Measurements from ENCODE around the gene DYSF. TPM values are rescaled to one million over a fixed set of nuclear protein-coding genes. Genes with fewer than 3 reads are reported as not detected.

DYSF gene
- total RNA-seq, 2 donors from 2014 or later, result 0.71 TPM; not detected in 1

GRCh38 chr2:71462056-71462605 lies 8.8 kb downstream of the DYSF start:
- Mint-ChIP-seq H3K27ac (no peak overlapping the region), H3K27me3 (peaks cover 12% of the 10 kb centered on the region), H3K36me3 (ENCODE audit: low read depth) (no peaks in the 10 kb centered on the region), H3K4me1 (peaks cover 2% of the 10 kb centered on the region), H3K9me3 (no peaks in the 10 kb centered on the region), H3K4me3 (no peak overlapping the region)
- no peak for ATAC-seq (replicated peaks)

- no peak overlapping the region for H3K27ac Mint-ChIP-seq
- H3K4me3 Mint-ChIP-seq, result no peak overlapping the region
- no peak for ATAC-seq (replicated peaks)
- H3K4me1 Mint-ChIP-seq, result peaks cover 7% of the 10 kb centered on the region
- H3K36me3 Mint-ChIP-seq (ENCODE audit: low read depth), result no peaks in the 10 kb centered on the region
- H3K27me3 Mint-ChIP-seq, result peaks cover 16% of the 10 kb centered on the region
- H3K9me3 Mint-ChIP-seq, result no peaks in the 10 kb centered on the region
Observed at GRCh38 chr2:71462641-71463341, 9.4 kb downstream of the DYSF start.

- H3K27me3 Mint-ChIP-seq, result peaks cover 21% of the 10 kb centered on the region
- H3K27ac Mint-ChIP-seq, result no peak overlapping the region
- peaks cover 7% of the 10 kb centered on the region for H3K4me1 Mint-ChIP-seq
- H3K9me3 Mint-ChIP-seq, result no peaks in the 10 kb centered on the region
- H3K36me3 Mint-ChIP-seq (ENCODE audit: low read depth), result no peaks in the 10 kb centered on the region
- H3K4me3 Mint-ChIP-seq, result no peak overlapping the region
- no peak for ATAC-seq (replicated peaks)
Observed at GRCh38 chr2:71463342-71463654, 9.9 kb downstream of the DYSF start.

DNA sequence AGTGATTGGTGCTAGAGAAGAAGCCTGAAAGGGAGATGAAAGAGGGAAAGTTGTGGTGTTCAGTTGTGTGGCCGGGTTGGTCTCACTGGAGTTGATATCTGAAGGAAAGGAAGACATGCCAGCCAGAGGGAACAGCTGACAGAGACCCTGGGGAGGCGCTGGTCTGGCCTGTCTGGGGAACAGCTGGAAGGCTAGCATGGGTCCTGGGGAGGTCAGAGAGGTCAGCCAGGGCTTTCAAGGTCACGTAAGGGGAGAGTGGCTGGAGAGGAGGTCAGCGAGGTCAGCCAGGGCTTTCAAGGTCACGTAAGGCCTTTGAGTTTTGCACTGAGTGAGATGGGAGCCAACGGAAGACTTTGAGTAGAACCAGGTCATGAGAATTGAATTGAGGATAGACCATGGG lies 11.0 kb downstream of the DYSF start:
- no peak for ATAC-seq (replicated peaks)
- peaks cover 31% of the 10 kb centered on the region for H3K27me3 Mint-ChIP-seq
- peaks cover 7% of the 10 kb centered on the region for H3K4me1 Mint-ChIP-seq
- H3K27ac Mint-ChIP-seq, result no peak overlapping the region
- H3K4me3 Mint-ChIP-seq, result no peak overlapping the region
- H3K36me3 Mint-ChIP-seq (ENCODE audit: low read depth), result no peaks in the 10 kb centered on the region
- H3K9me3 Mint-ChIP-seq, result no peaks in the 10 kb centered on the region

DNA sequence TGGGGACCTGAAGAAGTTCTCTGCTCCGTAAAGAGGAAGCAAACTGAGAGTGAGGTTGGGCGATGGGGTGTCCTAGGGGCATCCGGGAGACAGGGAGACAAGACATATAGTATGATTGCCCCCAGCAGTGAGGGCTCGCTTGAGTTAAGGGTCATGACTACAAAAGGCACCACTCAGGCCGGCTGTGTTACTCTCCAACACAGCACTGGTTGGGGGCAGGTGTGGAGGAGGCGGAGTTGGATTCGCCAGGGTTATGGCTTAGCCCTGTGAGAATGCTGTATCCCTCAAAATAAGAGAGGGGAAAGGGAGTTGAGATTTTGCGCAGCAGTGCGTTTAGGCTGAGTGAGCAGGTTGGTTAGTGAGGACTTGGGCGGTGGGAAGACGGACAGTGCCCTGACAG lies 12.0 kb downstream of the DYSF start:
- Mint-ChIP-seq H3K27ac (no peak overlapping the region), H3K9me3 (no peaks in the 10 kb centered on the region), H3K4me1 (peaks cover 7% of the 10 kb centered on the region), H3K36me3 (ENCODE audit: low read depth) (no peaks in the 10 kb centered on the region), H3K27me3 (peaks cover 37% of the 10 kb centered on the region), H3K4me3 (no peak overlapping the region)
- no peak for ATAC-seq (replicated peaks)

- Mint-ChIP-seq H3K4me3 (no peak overlapping the region), H3K27me3 (peaks cover 41% of the 10 kb centered on the region), H3K9me3 (no peaks in the 10 kb centered on the region), H3K36me3 (ENCODE audit: low read depth) (no peaks in the 10 kb centered on the region), H3K4me1 (peaks cover 7% of the 10 kb centered on the region), H3K27ac (no peak overlapping the region)
- ATAC-seq (replicated peaks), result no peak
Observed at GRCh38 chr2:71465961-71466300, 12.6 kb downstream of the DYSF start.

DNA sequence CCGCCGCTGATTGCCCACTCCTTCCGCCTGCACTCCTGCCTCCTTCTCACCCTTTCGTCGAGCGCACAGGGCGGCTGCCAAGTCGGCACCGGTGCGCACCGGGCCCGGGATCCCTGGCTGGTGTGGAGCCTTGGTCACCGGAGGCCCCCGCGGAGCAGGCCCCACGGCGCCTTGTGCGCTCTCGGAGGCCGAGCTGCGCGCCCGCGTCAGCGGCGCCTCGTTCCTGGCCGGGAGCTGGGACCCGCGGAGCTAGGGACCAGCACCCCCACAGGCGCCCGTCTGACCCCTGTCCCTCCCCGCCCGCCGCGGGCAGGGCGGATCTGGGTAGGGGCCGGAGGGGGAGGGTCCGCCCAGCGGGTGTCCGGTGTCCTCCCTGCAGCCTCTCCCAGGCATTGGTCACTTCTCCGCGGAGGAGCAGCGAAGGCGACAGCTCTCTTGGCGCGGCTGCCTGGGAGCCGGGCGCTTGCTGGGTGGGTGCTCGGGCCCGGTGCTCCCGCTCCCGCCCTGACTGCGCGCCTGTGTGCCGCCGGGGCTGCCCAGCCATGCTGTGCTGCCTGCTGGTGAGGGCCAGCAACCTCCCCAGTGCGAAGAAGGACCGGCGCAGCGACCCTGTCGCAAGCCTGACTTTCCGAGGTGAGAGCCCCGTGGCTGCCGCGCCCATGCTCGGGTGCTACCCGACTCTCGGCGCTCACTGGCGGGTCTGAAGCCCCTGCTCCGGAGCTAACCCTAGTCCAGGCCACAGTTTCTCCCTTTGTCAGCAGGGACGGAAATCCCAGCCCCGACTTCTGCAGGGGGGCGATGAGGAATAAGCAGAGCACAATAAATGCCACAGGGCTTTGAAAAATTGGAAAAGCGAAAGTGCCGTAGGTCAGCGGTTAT lies 13.2 kb downstream of the DYSF start:
- Mint-ChIP-seq H3K36me3 (ENCODE audit: low read depth) (no peaks in the 10 kb centered on the region), H3K27me3 (peaks cover 35% of the 10 kb centered on the region), H3K4me3 (peak overlapping the region; percentile 70), H3K27ac (no peak overlapping the region), H3K9me3 (no peaks in the 10 kb centered on the region), H3K4me1 (peaks cover 7% of the 10 kb centered on the region)
- ATAC-seq (replicated peaks), result peak; percentile 23

DNA sequence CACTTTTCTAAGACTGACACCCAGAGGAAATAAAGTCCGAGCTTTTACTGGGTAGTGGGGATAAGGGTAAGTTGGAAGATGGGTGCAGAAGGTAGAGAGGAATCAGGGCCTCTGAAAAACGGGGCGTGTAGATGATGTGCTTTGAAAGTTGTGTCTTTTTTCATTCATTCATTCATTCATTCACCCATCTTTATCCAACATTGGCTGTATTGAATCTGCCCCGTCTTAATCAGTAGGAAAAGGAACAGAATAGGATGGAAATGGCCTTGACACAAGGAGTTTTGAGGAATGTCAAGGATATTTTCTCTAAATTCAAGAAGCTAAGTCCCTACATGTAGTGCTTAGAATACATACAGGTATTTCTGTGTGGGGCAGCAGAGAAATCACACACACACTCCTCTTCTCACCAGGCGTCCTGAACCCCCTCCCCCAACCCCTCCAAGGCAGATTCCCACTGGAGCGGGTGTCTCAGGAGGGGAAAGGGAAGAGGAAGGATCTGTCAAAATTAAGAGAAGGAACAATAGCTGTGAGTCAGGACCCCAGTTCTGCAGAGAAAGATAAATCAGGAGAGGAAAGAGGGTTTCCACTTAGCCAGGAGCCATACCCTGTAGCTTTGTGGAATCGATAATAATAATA lies 13.9 kb downstream of the DYSF start:
- Mint-ChIP-seq H3K36me3 (ENCODE audit: low read depth) (no peaks in the 10 kb centered on the region), H3K27ac (no peak overlapping the region), H3K27me3 (peaks cover 35% of the 10 kb centered on the region), H3K9me3 (no peaks in the 10 kb centered on the region), H3K4me1 (peaks cover 7% of the 10 kb centered on the region), H3K4me3 (peak overlapping the region; percentile 70)
- peak; percentile 20 for ATAC-seq (replicated peaks)

DNA sequence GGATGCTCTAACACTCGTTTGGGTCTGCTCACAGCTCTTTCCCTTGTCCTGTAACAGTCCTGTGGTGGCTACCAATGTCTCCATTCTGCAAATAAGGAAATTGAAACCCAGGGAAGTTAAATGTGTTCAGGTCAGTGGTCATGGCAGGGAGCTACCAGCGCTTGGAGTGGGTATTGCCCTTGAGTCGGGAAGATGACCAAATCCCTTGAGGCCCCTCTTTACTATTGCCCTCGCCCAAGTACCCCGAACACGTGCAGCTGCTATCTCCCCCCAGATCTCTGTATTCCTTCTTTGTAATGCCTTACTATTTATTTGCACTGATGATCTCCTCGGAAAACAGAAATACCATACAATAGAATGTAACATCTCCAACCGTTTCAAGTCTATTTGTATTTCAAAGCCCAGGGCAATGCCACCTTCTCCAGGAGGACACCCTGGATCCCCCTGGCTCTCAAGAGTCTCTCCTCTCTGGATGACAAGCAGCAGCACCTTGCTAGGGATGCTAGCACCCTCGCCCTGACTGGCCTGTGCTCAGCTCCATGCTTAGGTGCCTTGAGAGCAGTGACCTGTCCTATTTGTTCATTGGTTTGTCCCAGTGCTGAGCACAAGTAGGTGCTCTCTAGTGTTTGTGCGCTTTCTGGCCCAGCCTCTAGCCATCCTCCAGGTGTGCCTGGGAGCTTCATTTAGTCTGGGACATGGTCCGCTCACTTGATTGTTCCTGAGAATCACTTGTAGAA lies 15.1 kb downstream of the DYSF start:
- H3K4me1 Mint-ChIP-seq, result peaks cover 7% of the 10 kb centered on the region
- H3K27ac Mint-ChIP-seq, result no peak overlapping the region
- no peaks in the 10 kb centered on the region for H3K9me3 Mint-ChIP-seq
- peaks cover 37% of the 10 kb centered on the region for H3K27me3 Mint-ChIP-seq
- no peak overlapping the region for H3K4me3 Mint-ChIP-seq
- ATAC-seq (replicated peaks), result no peak
- no peaks in the 10 kb centered on the region for H3K36me3 Mint-ChIP-seq (ENCODE audit: low read depth)

DNA sequence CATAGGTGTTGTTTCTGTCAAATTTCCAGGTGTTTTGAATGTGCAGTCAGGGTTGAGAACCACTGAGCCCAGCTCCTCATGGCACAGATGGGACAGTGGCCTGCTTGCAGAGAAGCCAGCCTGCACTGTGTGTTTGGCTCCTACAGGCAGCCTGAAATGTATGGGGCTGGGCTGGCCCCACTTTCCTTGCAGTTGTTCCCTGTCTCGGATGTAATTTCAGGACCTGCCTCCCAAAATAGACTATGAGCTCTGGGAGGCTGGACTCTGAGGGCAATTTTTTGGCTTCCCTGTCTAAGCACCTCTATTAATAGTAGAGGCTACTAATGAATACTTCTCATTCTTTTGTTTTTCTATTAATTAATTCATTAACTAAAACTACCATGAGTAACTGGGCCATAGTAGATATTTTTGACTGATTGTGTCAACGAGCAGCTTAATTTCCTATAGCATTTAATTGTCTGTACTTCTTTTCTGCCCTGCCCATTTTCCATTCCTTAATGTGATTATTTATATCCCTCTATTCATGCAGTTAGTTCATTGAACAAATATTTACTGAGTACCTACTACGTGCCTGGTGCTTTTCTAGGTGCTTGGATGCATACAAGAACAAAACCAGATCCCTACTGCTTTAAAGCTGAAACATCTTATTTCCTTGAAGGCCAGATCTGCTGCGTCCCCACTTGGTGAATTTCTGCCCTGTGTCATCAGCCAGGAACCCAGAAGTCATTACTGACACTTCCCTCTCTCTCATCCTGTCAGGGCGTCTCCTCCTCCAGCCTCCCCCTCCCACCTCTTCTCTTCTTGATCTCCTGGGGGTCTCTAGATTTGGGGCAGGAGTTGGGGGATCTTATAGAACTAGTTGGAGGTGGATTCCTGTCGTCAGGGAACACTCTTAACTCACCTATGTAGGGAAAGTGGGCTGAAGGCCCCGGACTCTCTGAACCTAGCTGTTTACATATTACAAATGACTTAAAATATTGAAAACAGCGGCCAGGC lies 16.3 kb downstream of the DYSF start:
- Mint-ChIP-seq H3K36me3 (ENCODE audit: low read depth) (no peaks in the 10 kb centered on the region), H3K9me3 (no peaks in the 10 kb centered on the region), H3K4me1 (peaks cover 7% of the 10 kb centered on the region), H3K4me3 (no peak overlapping the region), H3K27me3 (peaks cover 37% of the 10 kb centered on the region), H3K27ac (no peak overlapping the region)
- ATAC-seq (replicated peaks), result no peak

DNA sequence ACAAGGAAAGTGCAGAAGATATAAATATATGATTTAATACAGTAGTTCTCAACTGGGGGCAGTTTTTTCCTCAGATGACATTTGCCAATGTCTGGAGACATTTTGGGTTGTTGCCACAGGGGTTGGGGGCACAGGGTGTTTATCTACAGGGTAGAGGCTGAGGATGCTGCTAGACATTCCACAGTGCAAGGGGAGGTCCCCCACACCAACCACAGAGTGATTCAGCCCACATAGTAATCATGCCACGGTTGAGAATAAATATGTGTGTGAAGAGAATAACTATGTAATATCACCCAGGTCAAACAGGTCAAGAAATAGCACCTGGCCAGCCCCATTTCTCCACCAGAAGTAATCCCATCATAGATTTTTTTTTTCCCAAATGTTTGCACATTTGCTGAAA lies 17.9 kb downstream of the DYSF start:
- Mint-ChIP-seq H3K36me3 (ENCODE audit: low read depth) (no peaks in the 10 kb centered on the region), H3K27me3 (peaks cover 37% of the 10 kb centered on the region), H3K27ac (no peak overlapping the region), H3K9me3 (no peaks in the 10 kb centered on the region), H3K4me3 (no peak overlapping the region), H3K4me1 (peaks cover 7% of the 10 kb centered on the region)
- ATAC-seq (replicated peaks), result peak; percentile 67

DNA sequence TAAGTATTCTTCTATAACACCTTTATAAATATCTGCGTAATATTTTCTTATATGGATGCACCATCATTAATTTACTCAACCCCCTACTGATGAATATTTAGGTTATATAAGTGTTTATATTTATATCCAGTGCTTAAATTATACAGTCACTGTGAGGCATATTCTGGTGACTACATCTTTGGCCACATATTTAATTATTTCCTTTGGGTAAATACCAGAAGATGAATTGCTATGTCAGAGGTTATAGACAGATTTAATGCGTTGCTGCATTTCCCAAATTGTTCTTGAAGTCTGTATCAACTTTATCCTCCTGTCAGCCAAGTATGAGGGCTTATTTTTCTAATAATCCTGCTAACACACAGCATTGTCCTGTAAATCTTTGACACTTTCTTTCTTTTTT lies 18.7 kb downstream of the DYSF start:
- H3K9me3 Mint-ChIP-seq, result no peaks in the 10 kb centered on the region
- H3K4me1 Mint-ChIP-seq, result peaks cover 5% of the 10 kb centered on the region
- no peak overlapping the region for H3K4me3 Mint-ChIP-seq
- no peaks in the 10 kb centered on the region for H3K36me3 Mint-ChIP-seq (ENCODE audit: low read depth)
- no peak overlapping the region for H3K27ac Mint-ChIP-seq
- ATAC-seq (replicated peaks), result no peak
- H3K27me3 Mint-ChIP-seq, result peaks cover 35% of the 10 kb centered on the region

- no peaks in the 10 kb centered on the region for H3K9me3 Mint-ChIP-seq
- no peaks in the 10 kb centered on the region for H3K4me1 Mint-ChIP-seq
- H3K27me3 Mint-ChIP-seq, result peaks cover 20% of the 10 kb centered on the region
- no peak for ATAC-seq (replicated peaks)
- H3K27ac Mint-ChIP-seq, result no peak overlapping the region
- no peaks in the 10 kb centered on the region for H3K36me3 Mint-ChIP-seq (ENCODE audit: low read depth)
- no peak overlapping the region for H3K4me3 Mint-ChIP-seq
Observed at GRCh38 chr2:71473346-71474031, 20.1 kb downstream of the DYSF start.
